OCI-LY7 (cell line): ENCODE measurements around the gene CTNND2. TPM values are rescaled to one million over a fixed set of nuclear protein-coding genes. Genes with fewer than 3 reads are reported as not detected.
"Not testable (repeated sequence)": the region's sequence is repeated elsewhere in the genome, so short reads cannot be mapped to it uniquely, and the experiment has no call there.

Experiments
- BruUV-seq: library from RNA; stranded (reverse); fragments of 400-500 nt; replicated peaks from 2 replicates; lab custom pipeline; 2021; lab: Mats Ljungman, UMichigan
- CTCF ChIA-PET: fragments of 300-600 bp; sonication (Branson Sonifier 250); formaldehyde crosslinking; loops from one replicate; lab custom pipeline; 2022; ENCODE audit warnings: antibody characterized with exemption; ENCODE audit not compliant: unreplicated experiment; lab: Charles Lee
- POLR2A ChIA-PET: fragments of 300-600 bp; sonication (Branson Sonifier 250); formaldehyde crosslinking; loops from one replicate; lab custom pipeline; 2022; ENCODE audit warnings: antibody characterized with exemption; lab: Charles Lee
- DNase-seq: peaks from one replicate; pipeline ENCODE4 v3.0.0-alpha.2; 2015; ENCODE audit warnings: low spot score
- H2AFZ ChIP-seq: fragments of 200-600 bp; sonication (generic), shearing (Covaris generic); 2 replicates; pipeline ENCODE4 v1.6.1; 2014; ENCODE audit warnings: mild to moderate bottlenecking, antibody characterized with exemption, low read length, moderate library complexity
- H3K27ac ChIP-seq: fragments of 200-600 bp; sonication (generic); 2 replicates; pipeline ENCODE4 v1.5.1; 2014; ENCODE audit warnings: mixed run types, low read depth, mild to moderate bottlenecking, moderate library complexity, low read length, inconsistent platforms; ENCODE audit not compliant: poor library complexity, severe bottlenecking
- H3K36me3 ChIP-seq: fragments of 200-600 bp; sonication (generic); 2 replicates; pipeline ENCODE4 v1.6.1; 2014; ENCODE audit warnings: mild to moderate bottlenecking, antibody characterized with exemption, low read length, moderate library complexity, mixed read lengths; ENCODE audit not compliant: insufficient read depth
- H3K4me1 ChIP-seq: fragments of 200-600 bp; sonication (generic); 2 replicates; pipeline ENCODE4 v1.5.1; 2014; ENCODE audit warnings: mild to moderate bottlenecking, low read length; ENCODE audit not compliant: insufficient read depth, poor library complexity, severe bottlenecking
- H3K4me2 ChIP-seq: fragments of 200-600 bp; sonication (generic); 2 replicates; pipeline ENCODE4 v1.6.1; 2014; ENCODE audit warnings: mild to moderate bottlenecking, low read length
- H3K4me3 ChIP-seq: fragments of 200-600 bp; sonication (generic); 2 replicates; pipeline ENCODE4 v1.5.1; 2014; ENCODE audit warnings: mild to moderate bottlenecking, low read depth, low read length; ENCODE audit not compliant: poor library complexity, severe bottlenecking
- H3K79me2 ChIP-seq: fragments of 200-600 bp; sonication (generic); 2 replicates; pipeline ENCODE4 v1.6.1; 2016; ENCODE audit warnings: low read depth, mild to moderate bottlenecking, low read length, moderate library complexity, mixed read lengths; ENCODE audit not compliant: insufficient read depth
- H3K9me2 ChIP-seq: fragments of 200-600 bp; sonication (generic); 2 replicates; pipeline ENCODE4 v1.6.1; 2016; ENCODE audit warnings: mild to moderate bottlenecking, low read length, mixed read lengths; ENCODE audit not compliant: insufficient read depth
- H3K9me3 ChIP-seq: fragments of 200-600 bp; sonication (generic); 2 replicates; pipeline ENCODE4 v1.6.1; 2014; ENCODE audit warnings: mild to moderate bottlenecking, mixed run types, low read length, mixed read lengths
- H4K20me1 ChIP-seq: fragments of 200-600 bp; sonication (generic); 2 replicates; pipeline ENCODE4 v1.6.1; 2014; ENCODE audit warnings: mild to moderate bottlenecking, antibody characterized with exemption, low read length, moderate library complexity, mixed read lengths; ENCODE audit not compliant: insufficient read depth
- CTCF ChIP-seq: fragments of 200-600 bp; sonication (generic); conservative IDR thresholded peaks from 2 replicates; pipeline ENCODE4 v1.5.1; 2014; ENCODE audit warnings: mild to moderate bottlenecking, antibody characterized with exemption, low read length, moderate library complexity, mixed read lengths
- EZH2phosphoT487 ChIP-seq: fragments of 200-600 bp; sonication (generic); IDR thresholded peaks from 2 replicates; pipeline ENCODE4 v1.6.1; 2018; ENCODE audit warnings: low read depth, borderline replicate concordance, mild to moderate bottlenecking, mixed run types, antibody characterized with exemption, low read length, moderate library complexity, mixed read lengths
- intact Hi-C: fragments of 100-400 bp; cut with micrococcal nuclease; formaldehyde crosslinking; loops from one replicate; pipeline ENCODE4 v1.10.0; 2022; ENCODE audit not compliant: unreplicated experiment
- total RNA-seq, 2 experiments: library from RNA; depleted of rRNA in 1 of 2; stranded (reverse); fragments of >200 nt in 1 of 2; shearing (Covaris generic) in 1 of 2; gene quantifications; 2 replicates each; pipeline ENCODE4 v1.2.3, GENCODE V29; 2014 to 2022

Gene CTNND2
- total RNA-seq, 2 experiments from 2014 or later, result not detected

DNA sequence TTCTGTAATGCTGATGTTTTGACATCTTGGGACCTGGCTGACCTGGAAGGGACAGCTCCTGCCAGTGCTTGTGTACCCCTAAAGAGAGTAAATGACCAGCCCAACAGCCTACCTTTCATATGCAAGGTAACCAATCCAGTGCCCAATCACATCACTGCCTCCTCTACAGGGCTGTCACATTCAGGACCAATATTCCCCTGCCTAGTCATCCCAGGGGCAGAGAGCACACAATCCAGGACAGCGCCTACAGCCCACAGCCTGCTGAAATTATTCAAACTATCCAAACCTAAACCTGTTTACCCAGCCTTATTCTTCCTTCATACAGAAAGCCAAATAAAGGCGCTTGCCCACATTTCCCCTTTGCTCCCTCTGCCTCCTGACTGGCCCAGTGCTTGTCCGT lies 284.1 kb downstream of the CTNND2 start:
- no peaks in the 10 kb centered on the region for H3K36me3 ChIP-seq
- intact Hi-C loops, result no loop called here
- CTCF ChIA-PET, result no interaction called here
- TF ChIP-seq CTCF, result no peak
- no peak for TF ChIP-seq EZH2phosphoT487
- H3K27ac ChIP-seq, result no peak overlapping the region
- H3K4me2 ChIP-seq, result no peak overlapping the region
- H4K20me1 ChIP-seq, result no peaks in the 10 kb centered on the region
- H3K4me3 ChIP-seq, result no peak overlapping the region
- POLR2A ChIA-PET, result no interaction called here
- no peaks in the 10 kb centered on the region for H3K9me2 ChIP-seq
- no peaks in the 10 kb centered on the region for H3K9me3 ChIP-seq
- H3K4me1 ChIP-seq, result no peaks in the 10 kb centered on the region
- no peak overlapping the region for H2AFZ ChIP-seq
- DNase-seq, result no peak
- no TSS peak for BruUV-seq
- H3K79me2 ChIP-seq, result no peaks in the 10 kb centered on the region

DNA sequence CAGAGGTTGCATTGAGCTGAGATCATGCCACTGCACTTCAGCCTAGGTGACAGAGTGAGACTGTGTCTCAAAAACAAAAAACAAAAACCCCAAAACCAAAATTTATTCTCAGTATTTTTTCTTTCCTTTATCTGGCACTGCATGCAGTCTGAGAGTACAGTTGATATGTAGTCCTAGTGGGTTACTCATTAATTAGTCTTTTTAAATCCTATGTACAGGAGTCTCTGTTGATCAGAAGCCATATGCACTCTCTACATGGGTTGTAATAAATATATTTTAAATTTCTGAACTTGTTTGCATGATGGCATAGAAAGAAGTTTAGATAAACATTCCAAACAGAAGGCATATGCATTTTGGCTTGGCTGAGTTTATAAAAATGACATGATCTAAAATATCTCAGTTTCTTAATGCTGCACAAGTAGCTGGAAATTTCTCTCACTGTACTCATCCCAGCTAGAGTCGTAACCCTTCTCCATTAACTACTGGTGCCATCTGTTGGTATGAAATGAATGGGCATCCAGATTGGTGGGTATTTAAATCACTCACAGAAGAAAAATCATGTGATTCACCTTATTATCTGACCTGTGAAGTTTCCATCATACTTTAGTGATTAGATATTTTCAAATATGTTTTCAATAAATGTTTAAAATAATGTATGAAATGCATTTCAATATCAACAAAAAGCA lies 284.8 kb downstream of the CTNND2 start:
- ChIA-PET POLR2A (no interaction called here), CTCF (no interaction called here)
- Histone ChIP-seq H3K9me3 (no peaks in the 10 kb centered on the region), H3K27ac (no peak overlapping the region), H4K20me1 (no peaks in the 10 kb centered on the region), H3K79me2 (no peaks in the 10 kb centered on the region), H3K36me3 (no peaks in the 10 kb centered on the region), H3K4me3 (no peak overlapping the region), H3K9me2 (no peaks in the 10 kb centered on the region), H3K4me1 (no peaks in the 10 kb centered on the region), H2AFZ (no peak overlapping the region), H3K4me2 (no peak overlapping the region)
- no TSS peak for BruUV-seq
- DNase-seq, result peak; percentile 1
- intact Hi-C loops, result no loop called here
- TF ChIP-seq EZH2phosphoT487, result no peak
- peak; percentile 37; the same call in 1 of the 2 replicates for TF ChIP-seq CTCF

DNA sequence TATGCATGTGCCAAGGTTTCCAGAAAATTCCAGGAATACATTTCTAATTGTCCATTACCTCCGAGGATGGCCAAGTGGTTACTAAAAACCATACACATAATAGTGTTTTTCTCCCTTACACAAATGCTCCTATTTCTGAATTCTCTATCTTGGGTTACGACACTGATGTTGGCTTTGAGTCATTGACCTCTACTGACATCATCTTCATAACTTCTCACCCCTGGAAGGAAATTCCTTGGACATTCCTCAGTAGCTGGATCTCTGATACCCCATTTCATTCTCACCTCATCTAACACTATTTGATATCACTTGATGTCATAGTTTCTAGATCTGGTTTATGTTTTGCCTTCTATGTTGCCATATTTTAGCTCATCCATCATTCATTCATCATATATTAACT lies 287.2 kb downstream of the CTNND2 start:
- H3K79me2 ChIP-seq, result no peaks in the 10 kb centered on the region
- no peak overlapping the region for H3K27ac ChIP-seq
- no peak overlapping the region for H3K4me2 ChIP-seq
- H3K9me3 ChIP-seq, result no peaks in the 10 kb centered on the region
- CTCF ChIA-PET, result no interaction called here
- no peak for TF ChIP-seq EZH2phosphoT487
- no peak for TF ChIP-seq CTCF
- no peak overlapping the region for H2AFZ ChIP-seq
- H3K4me3 ChIP-seq, result no peak overlapping the region
- H3K9me2 ChIP-seq, result no peaks in the 10 kb centered on the region
- POLR2A ChIA-PET, result interaction anchor here (0.7 kb wide), 1 partner anchor 11 kb away, joined by 3 read pairs; no protein-coding TSS in a partner anchor
- intact Hi-C loops, result no loop called here
- BruUV-seq, result no TSS peak
- H3K36me3 ChIP-seq, result no peaks in the 10 kb centered on the region
- H4K20me1 ChIP-seq, result no peaks in the 10 kb centered on the region
- no peaks in the 10 kb centered on the region for H3K4me1 ChIP-seq
- no peak for DNase-seq

- H3K9me3 ChIP-seq, H2AFZ ChIP-seq, BruUV-seq, H3K36me3 ChIP-seq, H3K4me2 ChIP-seq, H3K9me2 ChIP-seq, H4K20me1 ChIP-seq, H3K79me2 ChIP-seq, DNase-seq, H3K27ac ChIP-seq, H3K4me3 ChIP-seq, intact Hi-C loops, CTCF ChIA-PET, H3K4me1 ChIP-seq: not testable (repeated sequence)
- POLR2A ChIA-PET, result interaction anchor here (0.7 kb wide), 1 partner anchor 11 kb away, joined by 3 read pairs; no protein-coding TSS in a partner anchor
These were observed 287.6 kb downstream of the CTNND2 start for GRCh38 chr5:11616624-11617023.
